GM20431 (cell line): Measurements from ENCODE around the gene ZBTB7C.

Experiments used
- in situ Hi-C: fragments of 300-500 bp; cut with MseI, MboI; formaldehyde crosslinking; loops from one replicate; pipeline ENCODE4 v1.15.0; 2020; ENCODE audit warnings: low sequenced_read_pairs; ENCODE audit not compliant: unreplicated experiment

The ZBTB7C gene

DNA sequence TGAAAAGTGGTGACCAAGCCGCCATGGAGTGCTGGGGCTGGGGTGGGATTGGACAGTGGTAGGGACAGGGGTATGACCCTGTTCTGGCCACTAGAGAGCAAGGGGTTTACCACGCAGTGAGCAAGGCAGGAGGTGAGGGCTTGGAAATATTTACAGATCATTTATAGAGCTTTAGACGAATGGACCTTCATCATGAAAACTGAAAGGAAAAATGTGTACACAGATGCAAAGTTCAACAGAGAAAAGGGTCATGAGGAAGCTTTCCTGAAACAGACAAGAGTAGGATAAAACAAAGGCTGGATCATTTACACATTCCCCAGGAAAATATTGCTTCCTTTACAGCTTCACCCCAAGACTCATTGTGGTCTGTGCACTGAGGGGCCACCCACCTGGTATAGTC is 348.2 kb downstream of the ZBTB7C start:
- in situ Hi-C loops, result no loop called here

DNA sequence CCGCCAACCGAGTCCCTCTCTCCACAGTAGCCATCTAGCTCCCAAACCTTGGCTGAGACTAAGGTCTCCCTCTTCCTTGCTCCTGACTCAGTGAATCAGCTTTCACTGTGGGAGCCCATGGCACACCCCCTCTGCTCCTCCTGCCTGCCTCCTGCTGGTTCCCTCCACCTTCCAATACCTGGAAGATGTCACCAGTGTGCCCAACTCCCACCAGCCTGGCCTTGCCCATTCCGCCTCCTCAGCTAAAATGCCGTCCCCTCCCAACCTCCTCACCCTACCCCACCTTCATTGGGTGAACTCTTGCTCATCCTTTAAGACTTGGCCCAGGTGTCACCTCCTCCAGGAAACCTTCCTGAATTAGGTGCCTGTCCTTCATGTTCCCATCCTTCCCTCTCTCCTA is 348.8 kb downstream of the ZBTB7C start:
- in situ Hi-C loops, result no loop called here

GRCh38 chr18:48059455-48060010 is 349.6 kb downstream of the ZBTB7C start:
- in situ Hi-C loops, result no loop called here

DNA sequence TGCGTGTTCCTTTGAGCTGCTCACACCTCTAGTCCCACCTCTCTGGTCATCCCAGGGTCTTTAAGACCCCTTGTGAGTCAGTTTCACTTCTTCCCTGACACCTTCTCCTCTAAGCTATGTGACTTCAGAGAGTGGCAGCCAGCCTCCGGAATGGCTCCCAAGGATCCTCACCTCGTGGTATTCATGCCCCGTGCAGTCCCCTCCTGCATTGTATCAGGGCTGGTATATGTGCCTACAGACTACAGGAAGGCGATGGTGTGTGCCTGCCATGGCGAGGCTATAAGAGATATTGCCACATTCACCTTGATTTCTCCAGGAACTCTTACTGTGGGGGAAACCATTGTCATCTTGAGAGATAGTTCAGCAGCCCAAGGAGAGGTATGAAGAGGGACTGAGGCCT is 350.7 kb downstream of the ZBTB7C start:
- in situ Hi-C loops, result no loop called here

DNA sequence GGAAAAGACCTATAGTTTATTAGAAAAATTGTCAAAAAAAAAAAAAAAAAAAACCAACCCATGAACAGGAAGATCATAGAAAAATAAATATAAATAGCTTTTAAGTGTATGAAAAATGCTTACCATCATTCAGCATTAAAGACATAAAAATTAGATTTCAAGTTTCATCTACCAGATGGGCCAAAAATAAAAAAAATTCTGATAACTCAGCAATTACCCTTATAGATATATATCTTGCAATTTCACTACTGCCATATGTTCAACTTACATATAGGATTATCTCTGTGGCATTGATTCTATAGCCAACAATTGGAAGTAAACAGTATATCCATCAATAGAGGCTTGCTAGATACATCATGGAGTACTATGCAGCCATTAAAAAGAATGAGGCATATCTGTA is 352.2 kb downstream of the ZBTB7C start:
- in situ Hi-C loops, result no loop called here

DNA sequence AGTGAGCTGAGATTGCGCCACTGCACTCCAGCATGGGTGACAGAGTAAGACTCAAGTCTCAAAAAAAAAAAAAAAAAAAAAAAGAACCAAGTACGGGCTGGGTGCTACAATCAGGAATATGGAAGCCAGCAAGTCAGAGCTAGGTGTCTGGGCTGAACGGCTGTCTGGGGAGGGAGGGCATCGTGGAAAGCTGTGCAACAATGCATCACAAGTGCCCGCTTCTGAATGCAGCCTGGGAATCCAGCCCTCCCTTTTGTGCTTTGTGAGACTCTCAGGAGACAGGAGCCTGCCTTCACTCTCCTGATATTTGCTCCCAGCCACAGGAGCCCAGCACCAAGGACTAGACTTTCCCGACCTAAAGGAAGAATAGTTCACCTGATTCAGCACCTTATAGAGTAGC is 353.8 kb downstream of the ZBTB7C start:
- in situ Hi-C loops, result no loop called here

- in situ Hi-C loops, result no loop called here
These were observed 355.0 kb downstream of the ZBTB7C start for GRCh38 chr18:48053881-48054816.

DNA sequence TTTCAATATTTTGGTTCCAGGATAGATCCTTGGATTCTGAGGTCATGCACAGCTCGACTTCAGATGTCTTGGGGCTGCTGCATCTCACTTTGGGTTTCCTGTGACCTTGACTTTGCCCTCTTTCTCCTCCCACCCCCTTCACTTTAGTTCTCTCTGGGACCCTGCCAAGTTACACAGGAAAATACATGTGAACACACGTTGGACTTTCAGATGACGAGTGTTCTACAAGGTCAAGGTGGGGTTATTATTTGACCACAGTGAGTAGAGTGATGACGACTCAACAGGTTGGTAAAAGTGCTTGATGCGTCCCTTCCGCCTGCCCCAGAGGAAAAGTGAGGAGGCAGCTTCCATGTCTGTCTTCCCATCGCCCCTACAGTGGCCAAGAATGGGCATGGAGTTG is 356.3 kb downstream of the ZBTB7C start:
- in situ Hi-C loops, result no loop called here

- in situ Hi-C loops, result no loop called here
These were observed 357.0 kb downstream of the ZBTB7C start for GRCh38 chr18:48051945-48052840.

DNA sequence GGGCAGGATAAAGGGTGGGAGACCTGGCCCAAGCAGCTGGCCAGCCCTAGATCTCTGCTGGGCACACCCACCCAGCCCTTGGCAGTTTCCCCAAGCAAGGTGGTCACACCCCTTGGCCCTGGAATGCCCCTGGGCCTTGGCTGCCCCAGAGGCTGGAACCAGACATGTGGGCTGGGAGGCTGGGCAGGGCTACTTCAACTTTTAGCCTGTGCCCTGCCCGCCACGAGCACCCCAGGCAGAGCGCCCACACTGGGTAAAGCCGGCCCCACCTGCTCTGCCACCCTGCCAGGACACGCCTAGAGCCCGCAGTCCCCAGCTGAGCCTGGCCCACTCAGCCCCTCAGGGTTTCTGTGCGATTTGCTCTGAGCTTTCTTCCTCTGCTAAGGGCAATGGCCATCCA is 359.0 kb downstream of the ZBTB7C start:
- in situ Hi-C loops, result no loop called here

DNA sequence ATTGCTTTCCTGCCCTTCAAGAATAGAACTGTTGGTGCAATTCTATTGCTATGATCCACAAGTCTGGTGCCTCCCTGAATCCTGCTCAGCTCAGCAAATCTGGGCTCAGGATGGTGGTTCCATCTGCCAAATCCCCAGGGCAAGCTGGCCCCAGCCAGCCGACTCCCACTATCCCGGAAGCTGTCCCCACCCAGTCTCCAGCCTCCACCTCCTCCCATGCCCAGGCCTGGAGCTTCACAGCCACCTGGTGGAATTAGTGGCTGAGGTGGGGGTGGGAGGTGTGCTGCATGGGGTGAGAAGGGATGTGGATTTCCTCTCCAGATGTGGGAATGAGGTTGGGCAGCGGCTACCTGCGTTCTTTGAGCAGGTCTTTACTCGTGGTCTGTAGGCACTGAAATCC is 359.4 kb downstream of the ZBTB7C start:
- in situ Hi-C loops, result loop anchor here (25.0 kb wide), 1 partner anchor 388 kb away; no protein-coding TSS in a partner anchor

GRCh38 chr18:48048251-48048650 is 360.9 kb downstream of the ZBTB7C start:
- in situ Hi-C loops, result loop anchor here (25.0 kb wide), 1 partner anchor 389 kb away; no protein-coding TSS in a partner anchor

DNA sequence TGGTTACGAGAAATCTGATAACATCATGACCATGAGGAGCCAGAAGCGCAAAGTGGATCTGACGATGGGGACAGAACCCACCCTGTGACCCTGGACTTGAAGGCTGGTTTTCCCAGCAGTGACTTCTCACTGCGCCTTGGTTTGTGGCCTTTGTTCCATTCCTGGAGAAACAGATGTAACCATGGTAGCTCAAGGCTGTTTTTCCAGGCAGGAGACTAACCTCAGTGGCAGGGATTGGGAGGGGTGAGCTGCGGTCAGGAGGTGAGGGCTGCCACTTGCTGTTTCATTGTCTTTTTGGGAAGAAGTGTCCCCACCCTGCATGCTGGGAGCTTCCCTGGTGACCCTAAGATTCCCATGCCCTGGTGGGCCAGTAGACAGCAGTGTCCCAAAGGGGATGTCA is 362.3 kb downstream of the ZBTB7C start:
- in situ Hi-C loops, result loop anchor here (25.0 kb wide), 1 partner anchor 390 kb away; no protein-coding TSS in a partner anchor

GRCh38 chr18:48045744-48046143 is 363.4 kb downstream of the ZBTB7C start:
- in situ Hi-C loops, result loop anchor here (25.0 kb wide), 1 partner anchor 392 kb away; no protein-coding TSS in a partner anchor

GRCh38 chr18:48044944-48045343 is 364.2 kb downstream of the ZBTB7C start:
- in situ Hi-C loops, result loop anchor here (25.0 kb wide), 1 partner anchor 392 kb away; no protein-coding TSS in a partner anchor

DNA sequence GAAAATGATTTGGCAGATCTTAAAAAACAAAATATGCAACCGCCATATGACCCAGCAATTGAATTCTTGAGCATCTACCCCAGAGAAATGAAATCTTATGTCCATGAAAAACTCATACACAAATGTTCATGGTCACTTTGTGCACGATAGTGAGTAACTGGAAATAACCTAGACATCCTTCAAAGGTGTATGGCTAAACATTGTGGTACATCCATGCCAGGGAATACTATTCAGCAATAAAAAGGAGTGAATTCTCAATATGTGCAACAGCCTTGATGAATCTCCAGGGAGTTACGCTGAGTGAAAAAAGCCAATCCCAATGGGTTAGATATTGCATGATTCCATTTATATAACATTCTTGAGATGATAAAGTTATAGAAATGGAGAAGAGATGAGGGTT is 366.0 kb downstream of the ZBTB7C start:
- in situ Hi-C loops, result loop anchor here (25.0 kb wide), 1 partner anchor 394 kb away; no protein-coding TSS in a partner anchor

- in situ Hi-C loops, result loop anchor here (25.0 kb wide), 1 partner anchor 395 kb away; no protein-coding TSS in a partner anchor
These were observed 366.8 kb downstream of the ZBTB7C start for GRCh38 chr18:48042431-48042830.

GRCh38 chr18:48040457-48041110 is 368.6 kb downstream of the ZBTB7C start:
- in situ Hi-C loops, result loop anchor here (25.0 kb wide), 1 partner anchor 397 kb away; no protein-coding TSS in a partner anchor

- in situ Hi-C loops, result loop anchor here (25.0 kb wide), 1 partner anchor 398 kb away; no protein-coding TSS in a partner anchor
These were observed 369.4 kb downstream of the ZBTB7C start for GRCh38 chr18:48039769-48040215.
